HG02973 (cell line): Measurements from ENCODE around the gene SEM1.
A peak's percentile ranks its signal among the peaks of the same experiment; 100 is the strongest.
"Not testable (repeated sequence)": the region's sequence is repeated elsewhere in the genome, so short reads cannot be mapped to it uniquely, and the experiment has no call there.

Experiments used
- ATAC-seq: cut with Tn5 transposase; IDR thresholded peaks from one replicate; pipeline ENCODE4 v1.9.1; 2021; ENCODE audit warnings: moderate library complexity; ENCODE audit not compliant: unreplicated experiment

SEM1 gene

GRCh38 chr7:96664793-96665192 is 44.9 kb downstream of the SEM1 start:
- ATAC-seq, result no peak

DNA sequence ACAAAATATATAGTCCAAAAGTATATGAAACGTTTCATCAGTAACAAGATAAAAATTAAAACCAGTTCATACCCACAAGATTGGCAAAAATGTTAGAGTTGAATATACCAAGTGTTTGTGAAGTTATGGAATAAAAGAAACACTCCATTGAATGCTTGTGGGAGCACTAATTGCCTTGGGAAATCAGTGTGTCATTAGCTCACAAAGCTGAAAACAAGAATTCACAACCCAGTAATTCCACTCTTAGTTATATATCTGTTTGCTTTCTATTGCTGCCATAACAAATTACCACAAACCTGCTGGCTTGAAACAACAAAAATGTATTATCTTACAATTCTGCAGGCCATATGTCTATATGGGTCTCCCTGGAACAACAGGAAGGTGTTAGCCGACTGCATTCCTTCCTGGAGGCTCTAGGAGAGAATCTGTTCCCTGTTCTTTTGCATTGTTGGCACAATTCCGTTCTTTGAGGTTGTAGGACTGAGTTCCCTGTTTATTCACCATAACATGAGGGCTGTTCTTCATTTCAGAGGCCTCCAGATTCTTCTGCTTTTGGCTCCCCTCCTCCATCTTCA is 45.7 kb downstream of the SEM1 start:
- no peak for ATAC-seq

DNA sequence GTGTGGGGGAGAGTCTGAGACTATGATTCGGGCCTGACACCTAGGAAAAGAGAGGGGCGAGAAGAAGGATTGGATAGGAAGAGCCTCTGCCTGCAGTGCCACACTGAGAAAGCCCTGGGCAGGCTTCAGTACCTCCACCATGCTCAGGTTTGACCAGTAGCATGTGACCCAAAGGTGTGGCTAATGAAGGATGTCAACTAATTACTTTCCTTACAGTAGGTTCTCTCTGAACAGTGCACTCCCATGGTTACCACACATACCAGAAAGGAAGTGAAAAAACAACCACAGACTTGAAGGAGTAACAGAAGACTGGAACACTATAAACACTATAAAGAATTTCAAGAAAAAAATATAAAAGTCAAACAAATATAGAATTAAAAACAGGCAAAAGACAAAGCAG is 46.2 kb downstream of the SEM1 start:
- ATAC-seq, result peak; percentile 90

DNA sequence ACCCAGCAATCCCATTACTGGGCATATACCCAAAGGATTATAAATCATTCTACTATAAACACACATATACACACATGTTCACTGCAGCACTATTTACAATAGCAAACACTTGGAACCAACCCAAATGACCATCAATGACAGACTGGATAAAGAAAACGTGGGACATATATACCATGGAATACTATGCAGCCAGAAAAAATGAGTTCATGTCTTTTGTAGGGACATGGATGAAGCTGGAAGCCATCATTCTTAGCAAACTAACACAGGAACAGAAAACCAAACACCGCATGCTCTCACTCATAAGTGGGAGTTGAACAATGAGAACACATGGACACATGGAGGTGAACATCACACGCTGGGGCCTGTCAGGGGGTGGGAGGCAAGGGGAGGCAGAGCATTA is 47.5 kb downstream of the SEM1 start:
- not testable (repeated sequence) for ATAC-seq

- ATAC-seq, result no peak
These were observed 51.6 kb downstream of the SEM1 start for GRCh38 chr7:96658022-96658412.

DNA sequence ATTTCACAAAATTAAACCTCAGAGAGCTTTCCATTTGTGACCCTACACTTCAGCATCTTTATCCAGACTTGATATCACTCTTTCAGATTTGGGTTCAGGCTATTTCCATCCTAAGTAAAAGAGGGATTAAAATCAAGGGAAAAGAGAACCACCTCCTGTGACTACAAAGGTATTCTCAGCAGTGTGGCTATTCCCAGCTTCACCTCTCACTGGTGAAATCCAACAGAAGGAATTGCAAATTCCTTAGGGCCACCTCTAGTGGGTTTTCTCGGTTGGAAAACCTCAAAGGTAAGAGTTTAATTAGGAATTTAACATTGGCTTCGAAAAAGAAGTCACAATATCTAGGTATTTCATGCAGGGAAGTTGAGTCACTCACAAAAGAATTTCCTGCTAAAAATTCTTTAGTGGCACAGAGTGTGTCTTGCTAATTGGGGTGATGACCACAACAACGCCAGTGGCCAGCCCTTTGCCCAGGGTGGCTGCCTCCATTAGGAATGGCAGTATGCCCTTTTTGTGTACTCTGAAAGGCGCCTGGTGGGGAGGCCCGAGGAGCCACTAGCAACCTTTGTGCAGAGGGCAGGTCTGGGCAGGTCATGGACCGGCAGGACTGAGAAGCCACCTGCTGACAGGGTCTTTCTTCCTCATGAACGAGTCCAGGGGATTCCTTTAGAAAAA is 52.2 kb downstream of the SEM1 start:
- no peak for ATAC-seq

- ATAC-seq, result no peak
These were observed 53.7 kb downstream of the SEM1 start for GRCh38 chr7:96655956-96656355.

GRCh38 chr7:96654630-96655188 is 54.9 kb downstream of the SEM1 start:
- ATAC-seq, result no peak

- ATAC-seq, result no peak
These were observed 59.7 kb downstream of the SEM1 start for GRCh38 chr7:96649981-96650380.

DNA sequence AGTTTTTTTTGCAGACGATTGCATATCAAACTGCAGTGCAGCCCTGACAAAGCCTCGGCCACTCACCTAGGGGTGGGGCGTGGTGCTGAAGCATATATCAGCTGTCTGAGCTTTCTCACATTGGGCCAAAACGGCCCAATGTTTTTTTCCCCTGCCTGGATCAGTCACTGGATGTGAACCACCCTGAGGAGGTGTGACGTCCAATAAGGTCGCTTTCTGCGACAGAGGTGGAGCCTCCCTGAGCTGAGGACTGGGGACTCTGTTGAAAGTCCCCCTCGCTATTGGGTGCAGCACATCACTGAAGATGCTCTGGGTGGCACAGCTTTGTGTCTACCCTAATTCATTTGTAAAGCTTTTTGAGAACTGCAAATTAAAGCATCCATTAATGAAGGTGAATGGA is 60.9 kb downstream of the SEM1 start:
- no peak for ATAC-seq

DNA sequence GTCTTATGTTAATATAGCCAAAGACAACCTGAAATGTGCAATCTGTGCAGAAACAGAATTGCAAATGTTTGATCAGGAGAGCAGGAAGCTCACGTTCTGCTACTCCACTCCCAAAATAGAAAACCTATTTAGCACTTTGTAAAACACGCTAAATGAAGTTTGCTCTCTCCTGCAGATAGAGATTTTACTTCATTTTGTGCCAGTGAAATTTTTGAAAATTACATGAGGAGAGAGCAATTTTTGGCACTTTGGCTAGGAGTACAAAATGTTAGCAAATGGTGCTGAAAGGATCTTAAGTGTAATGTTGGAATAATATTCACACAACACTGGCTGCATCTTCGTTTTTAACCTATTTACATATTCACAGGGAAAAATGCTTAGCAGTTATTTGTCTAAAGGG is 61.9 kb downstream of the SEM1 start:
- no peak for ATAC-seq

DNA sequence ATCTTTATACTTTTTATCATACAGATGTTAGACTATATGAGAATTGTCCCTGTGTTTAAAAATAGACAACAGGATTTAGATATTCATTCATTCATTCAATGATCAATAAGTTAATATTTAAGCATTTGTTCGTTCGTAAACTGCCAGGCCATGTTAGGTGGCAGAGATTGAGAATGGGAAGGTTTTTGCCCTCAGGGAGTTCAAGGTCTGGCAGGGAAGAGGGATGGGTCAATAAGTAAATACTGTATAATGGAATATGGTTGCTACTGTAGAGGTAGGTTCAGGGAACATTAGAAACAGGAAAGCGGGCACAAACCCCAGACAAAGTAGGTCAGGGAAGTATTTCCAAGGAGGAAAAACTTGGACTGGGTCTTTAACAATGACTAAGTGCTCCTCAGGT is 64.6 kb downstream of the SEM1 start:
- no peak for ATAC-seq

DNA sequence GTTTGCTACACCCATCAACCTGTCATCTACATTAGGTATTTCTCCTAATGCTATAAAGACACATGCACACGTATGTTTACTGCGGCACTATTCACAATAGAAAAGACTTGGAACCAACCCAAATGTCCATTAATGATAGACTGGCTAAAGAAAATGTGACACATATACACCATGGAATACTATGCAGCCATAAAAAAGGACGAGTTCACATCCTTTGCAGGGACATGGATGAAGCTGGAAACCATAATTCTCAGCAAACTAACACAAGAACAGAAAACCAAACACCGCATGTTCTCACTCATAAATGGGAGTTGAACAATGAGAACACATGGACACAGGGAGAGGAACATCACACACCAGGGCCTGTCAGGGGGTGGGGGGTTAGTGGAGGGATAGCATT is 66.2 kb downstream of the SEM1 start:
- ATAC-seq, result not testable (repeated sequence)

- no peak for ATAC-seq
These were observed 69.6 kb downstream of the SEM1 start for GRCh38 chr7:96640054-96640453.
